Body of pancreas (tissue), 4 donors: Measurements from ENCODE around the gene PRSS56. TPM values are rescaled to one million over a fixed set of nuclear protein-coding genes. Genes with fewer than 3 reads are reported as not detected.

Experiments used
- ATAC-seq: fragments of 150-250 bp; one replicate; pipeline ENCODE4 v1.9.1; 2016
- DNase-seq, 4 donors: peaks; one replicate each; pipeline ENCODE4 v3.0.0-alpha.2; 2019
- H3K27ac ChIP-seq, 4 donors: fragments of 200-600 bp; sonication (generic); 1 replicate in 3 of 4; 2 replicates in 1 of 4; pipeline versions ENCODE4 v1.5.1 to v1.6.1; 2016 to 2019; ENCODE audit warnings: mild to moderate bottlenecking in 1 of 4, mixed read lengths in 1 of 4, moderate library complexity in 1 of 4
- H3K27me3 ChIP-seq, 2 donors: fragments of 200-600 bp; sonication (generic); one replicate each; pipeline ENCODE4 v1.6.0; 2016; ENCODE audit warnings: mild to moderate bottlenecking in 1 of 2
- H3K36me3 ChIP-seq, 2 donors: fragments of 200-600 bp; sonication (generic); replicated peaks in 1 of 2; 2 replicates each; pipeline ENCODE4 v1.5.1; 2016; ENCODE audit warnings: low read depth in 2 of 2; ENCODE audit not compliant: insufficient read depth in 1 of 2
- H3K4me1 ChIP-seq: fragments of 200-600 bp; sonication (generic); one replicate; pipeline ENCODE4 v1.6.0; 2016
- H3K4me3 ChIP-seq, 2 donors: fragments of 200-600 bp; sonication (generic); 1 replicate in 1 of 2; 2 replicates in 1 of 2; pipeline ENCODE4 v1.5.1; 2016 to 2019
- H3K9me3 ChIP-seq, 3 donors: fragments of 200-600 bp; sonication (generic); 1 replicate in 2 of 3; 2 replicates in 1 of 3; pipeline ENCODE4 v1.5.1; 2016
- CTCF ChIP-seq, 7 experiments: fragments of 450-650 bp in 4 of 7; fragments of 200-600 bp in 3 of 7; sonication (generic) in 3 of 7; IDR thresholded peaks; one replicate each; pipeline ENCODE4 v1.5.1; 2016 to 2019; ENCODE audit warnings: antibody characterized with exemption in 7 of 7
- POLR2A ChIP-seq, 3 donors: fragments of 450-650 bp; IDR thresholded peaks; one replicate each; pipeline ENCODE4 v1.6.1; 2016; ENCODE audit warnings: antibody characterized with exemption in 3 of 3, mild to moderate bottlenecking in 2 of 3
- whole genome bisulfite sequencing, 2 donors: methylation state at CpG; one replicate each; pipeline ENCODE4 v1.1.5; 2017; 5-methylcytosine and 5-hydroxymethylcytosine counted together
- intact Hi-C: fragments of 100-400 bp; cut with DNase I; formaldehyde crosslinking; loops from one replicate; pipeline ENCODE4 v1.15.1; 2023
- total RNA-seq, 2 donors: library from RNA; depleted of rRNA; stranded (reverse); fragments of >200 nt; gene quantifications; one replicate each; pipeline ENCODE4 v1.1.0, GENCODE V29; 2016

Gene PRSS56
- total RNA-seq, 2 donors from 2014 or later: not detected

- intact Hi-C loops: no loop called here
- Histone ChIP-seq H3K9me3 (no peaks in the 10 kb centered on the region), H3K4me1 (peaks cover 26% of the 10 kb centered on the region), H3K27ac (no peak overlapping the region), H3K4me3 (no peak overlapping the region), H3K36me3 (no peaks in the 10 kb centered on the region), H3K27me3 (no peaks in the 10 kb centered on the region)
- no peak for ATAC-seq
- WGBS, 2 donors: 95 to 99% methylated on average over 6 of the region's 6 CpGs
- TF ChIP-seq CTCF (IDR thresholded peaks at IDR 0.05): no peak
- TF ChIP-seq POLR2A (IDR thresholded peaks at IDR 0.05): no peak
- DNase-seq: no peak
Observed at GRCh38 chr2:232547991-232548390, 27.8 kb downstream of the PRSS56 start.

- no peak for TF ChIP-seq CTCF (IDR thresholded peaks at IDR 0.05)
- TF ChIP-seq POLR2A (IDR thresholded peaks at IDR 0.05): no peak
- DNase-seq: no peak
- Histone ChIP-seq H3K27ac (peak overlapping the region; percentile 62 to 98 (median 91)), H3K9me3 (no peaks in the 10 kb centered on the region), H3K4me3 (peak overlapping the region; percentile 58 to 74), H3K4me1 (peaks cover 34% of the 10 kb centered on the region), H3K27me3 (no peaks in the 10 kb centered on the region), H3K36me3 (no peaks in the 10 kb centered on the region)
- WGBS, 2 donors: 27 to 30% methylated on average over 21 of the region's 21 CpGs
- ATAC-seq: no peak
- intact Hi-C loops: no loop called here
Observed at GRCh38 chr2:232549655-232550353, 29.6 kb downstream of the PRSS56 start.

GRCh38 chr2:232550354-232551249, 30.4 kb downstream of the PRSS56 start, which contains the start of the genes EIF4E2 and TIGD1:
Gene EIF4E2, plus strand, starts transcription at chr2:232550689. Its CDS starts 36 bp downstream, at chr2:232550725.
Gene TIGD1, minus strand, starts transcription at chr2:232550557. Its CDS starts 675 bp downstream, at chr2:232549882.
- Histone ChIP-seq H3K36me3 (no peaks in the 10 kb centered on the region), H3K27me3 (no peaks in the 10 kb centered on the region), H3K9me3 (no peaks in the 10 kb centered on the region), H3K27ac (peak within 1 kb of the TSS; percentile 62 to 98 (median 91)), H3K4me1 (peaks cover 34% of the 10 kb centered on the region), H3K4me3 (peak within 1 kb of the TSS; percentile 58 to 74)
- TF ChIP-seq CTCF (IDR thresholded peaks at IDR 0.05) (peak in 5 of 7 experiments; percentile 15 to 51 (median 39)), POLR2A (IDR thresholded peaks at IDR 0.05) (peak; percentile 72 to 91 (median 89))
- intact Hi-C loops: no loop called here
- 0 to 1% methylated on average over 24 to 77 of the region's 81 CpGs for WGBS, 2 donors
- DNase-seq (peak; percentile 94 to 96 (median 94)), ATAC-seq (peak; percentile 98)

GRCh38 chr2:232551250-232551638, 31.1 kb downstream of the PRSS56 start:
- no peaks in the 10 kb centered on the region for H3K27me3 ChIP-seq
- intact Hi-C loops: no loop called here
- no peak for DNase-seq
- 4 to 7% methylated on average over 7 of the region's 7 CpGs for WGBS, 2 donors
- no peaks in the 10 kb centered on the region for H3K9me3 ChIP-seq
- H3K4me1 ChIP-seq: peaks cover 34% of the 10 kb centered on the region
- H3K4me3 ChIP-seq: peak overlapping the region; percentile 58 to 74
- ATAC-seq: no peak
- H3K36me3 ChIP-seq: no peaks in the 10 kb centered on the region
- TF ChIP-seq POLR2A (IDR thresholded peaks at IDR 0.05) (no peak), CTCF (IDR thresholded peaks at IDR 0.05) (no peak)
- peak overlapping the region; percentile 54 to 98 (median 91) for H3K27ac ChIP-seq
